Subcutaneous abdominal adipose tissue (tissue), 5 donors: ENCODE results near the gene ST6GAL1.

ENCODE experiments used
- H3K27ac ChIP-seq: one replicate; pipeline ENCODE4 v1.7.0; 2013; ENCODE audit warnings: low read depth, mild to moderate bottlenecking, inconsistent platforms, low read length, moderate library complexity
- H3K27me3 ChIP-seq, 5 donors: one replicate each; pipeline ENCODE4 v1.7.0; 2013; ENCODE audit warnings: low read length in 5 of 5, inconsistent platforms in 1 of 5; ENCODE audit not compliant: control insufficient read depth in 5 of 5, insufficient read depth in 4 of 5
- H3K36me3 ChIP-seq, 5 donors: one replicate each; pipeline ENCODE4 v1.7.0; 2013; ENCODE audit warnings: low read length in 5 of 5; ENCODE audit not compliant: control insufficient read depth in 5 of 5, insufficient read depth in 5 of 5
- H3K4me1 ChIP-seq, 5 donors: one replicate each; pipeline ENCODE4 v1.7.0; 2013; ENCODE audit warnings: low read length in 5 of 5, mild to moderate bottlenecking in 3 of 5, moderate library complexity in 1 of 5; ENCODE audit not compliant: control insufficient read depth in 5 of 5, insufficient read depth in 5 of 5
- H3K4me3 ChIP-seq, 5 donors: one replicate each; pipeline ENCODE4 v1.7.0; 2013; ENCODE audit warnings: low read length in 5 of 5, low read depth in 1 of 5
- H3K9ac ChIP-seq, 5 donors: one replicate each; pipeline ENCODE4 v1.7.0; 2013; ENCODE audit warnings: low read length in 5 of 5, mild to moderate bottlenecking in 4 of 5, moderate library complexity in 3 of 5
- H3K9me3 ChIP-seq, 5 donors: one replicate each; pipeline ENCODE4 v1.7.0; 2013; ENCODE audit warnings: low read length in 5 of 5; ENCODE audit not compliant: control insufficient read depth in 5 of 5
- donor health status: healthy.
- donor health status: healthy.
- donor health status: healthy.
- donor health status: healthy.
- donor health status: healthy.

Gene ST6GAL1

GRCh38 chr3:187098923-187099512 lies 168.7 kb downstream of the ST6GAL1 start:
- H3K9ac ChIP-seq = no peak overlapping the region
- peaks cover 0 to 2% (median 0%) of the 10 kb centered on the region in 5 donors for H3K9me3 ChIP-seq
- no peaks in the 10 kb centered on the region for H3K36me3 ChIP-seq
- H3K4me3 ChIP-seq = no peak overlapping the region
- H3K4me1 ChIP-seq = peaks cover 2 to 17% (median 15%) of the 10 kb centered on the region in 5 donors
- no peaks in the 10 kb centered on the region for H3K27me3 ChIP-seq
- no peak overlapping the region for H3K27ac ChIP-seq

GRCh38 chr3:187101184-187102072 lies 171.1 kb downstream of the ST6GAL1 start:
- H3K4me3 ChIP-seq = peak overlapping the region; percentile 56 to 68 (median 60)
- peak overlapping the region; percentile 21 to 63 (median 50) for H3K9ac ChIP-seq
- H3K4me1 ChIP-seq = peaks cover 2 to 19% (median 16%) of the 10 kb centered on the region in 5 donors
- H3K27me3 ChIP-seq = no peaks in the 10 kb centered on the region
- peaks cover 0 to 2% (median 0%) of the 10 kb centered on the region in 5 donors for H3K9me3 ChIP-seq
- H3K36me3 ChIP-seq = no peaks in the 10 kb centered on the region
- H3K27ac ChIP-seq = peak overlapping the region; percentile 44

DNA sequence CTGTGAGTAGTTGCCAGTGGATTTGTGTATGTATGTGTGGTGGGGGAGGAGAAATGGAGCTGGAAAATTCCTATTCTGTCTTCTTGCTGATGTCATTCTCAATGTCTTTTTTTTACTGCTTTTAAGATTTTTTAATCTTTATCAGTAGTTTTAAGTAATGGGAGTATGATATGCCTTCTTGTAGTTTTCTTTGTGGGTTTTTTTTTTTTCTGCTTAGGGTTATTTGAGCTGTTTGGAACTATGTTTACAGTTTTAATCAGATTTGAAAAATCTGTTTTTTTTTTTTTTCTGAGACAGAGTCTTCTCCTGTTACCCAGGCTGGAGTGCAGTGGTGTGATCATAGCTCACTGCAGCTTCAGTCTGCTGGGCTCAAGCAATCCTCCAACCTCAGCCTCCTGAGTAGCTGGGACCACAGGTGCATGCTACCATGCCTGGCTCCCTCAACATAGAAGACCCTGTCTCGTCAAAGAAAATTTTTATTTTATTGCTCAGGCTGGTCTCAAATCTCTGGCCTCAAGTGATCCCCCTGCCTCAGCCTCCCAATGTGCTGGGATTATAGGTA lies 171.8 kb downstream of the ST6GAL1 start:
- Histone ChIP-seq H3K27me3 (no peaks in the 10 kb centered on the region), H3K4me1 (peaks cover 2 to 19% (median 16%) of the 10 kb centered on the region in 5 donors), H3K27ac (peak overlapping the region; percentile 44), H3K9ac (peak overlapping the region; percentile 21 to 63 (median 50)), H3K4me3 (peak overlapping the region; percentile 56 to 68 (median 60)), H3K9me3 (no peaks in the 10 kb centered on the region), H3K36me3 (no peaks in the 10 kb centered on the region)

GRCh38 chr3:187103251-187103650 lies 172.9 kb downstream of the ST6GAL1 start:
- no peaks in the 10 kb centered on the region for H3K9me3 ChIP-seq
- H3K4me3 ChIP-seq = no peak overlapping the region
- no peaks in the 10 kb centered on the region for H3K27me3 ChIP-seq
- no peaks in the 10 kb centered on the region for H3K36me3 ChIP-seq
- peaks cover 2 to 19% (median 16%) of the 10 kb centered on the region in 5 donors for H3K4me1 ChIP-seq
- no peak overlapping the region for H3K27ac ChIP-seq
- no peak overlapping the region for H3K9ac ChIP-seq

GRCh38 chr3:187104342-187104741 lies 174.0 kb downstream of the ST6GAL1 start:
- Histone ChIP-seq H3K4me1 (peaks cover 2 to 19% (median 16%) of the 10 kb centered on the region in 5 donors), H3K9me3 (no peaks in the 10 kb centered on the region), H3K27ac (no peak overlapping the region), H3K27me3 (no peaks in the 10 kb centered on the region), H3K4me3 (no peak overlapping the region), H3K36me3 (no peaks in the 10 kb centered on the region), H3K9ac (no peak overlapping the region)

- Histone ChIP-seq H3K4me3 (peak overlapping the region in 3 of 5 donors; percentile 6 to 26 (median 20)), H3K9ac (peak overlapping the region in 1 of 5 donors; percentile 33), H3K9me3 (no peaks in the 10 kb centered on the region), H3K27me3 (no peaks in the 10 kb centered on the region), H3K27ac (no peak overlapping the region), H3K36me3 (no peaks in the 10 kb centered on the region), H3K4me1 (peaks cover 2 to 19% (median 16%) of the 10 kb centered on the region in 5 donors)
Observed at GRCh38 chr3:187104933-187105332, 174.6 kb downstream of the ST6GAL1 start.

DNA sequence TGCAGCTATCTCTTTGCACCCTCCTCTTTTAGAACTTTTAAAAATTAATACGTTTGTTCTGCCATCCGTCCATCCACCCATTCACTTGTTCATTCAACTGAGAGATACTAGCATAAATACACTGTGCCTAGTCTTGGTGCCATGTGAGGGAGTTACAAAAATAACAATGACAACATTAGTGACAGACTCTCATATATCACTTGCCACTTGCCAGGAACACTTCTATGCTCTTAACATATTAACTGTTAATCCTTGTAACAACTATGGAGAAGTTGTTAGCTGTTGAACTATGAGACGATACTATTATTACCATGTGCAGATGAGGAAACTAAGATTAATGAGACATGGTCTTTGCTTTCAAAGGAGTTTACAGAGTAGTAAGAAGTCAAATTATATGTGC lies 175.4 kb downstream of the ST6GAL1 start:
- H3K27ac ChIP-seq = no peak overlapping the region

GRCh38 chr3:187107989-187108388 lies 177.7 kb downstream of the ST6GAL1 start:
- Histone ChIP-seq H3K36me3 (no peaks in the 10 kb centered on the region), H3K4me3 (no peak overlapping the region), H3K4me1 (peaks cover 0 to 3% (median 0%) of the 10 kb centered on the region in 5 donors), H3K9ac (no peak overlapping the region), H3K27ac (no peak overlapping the region), H3K27me3 (no peaks in the 10 kb centered on the region), H3K9me3 (no peaks in the 10 kb centered on the region)

More for the DNA sequence above, 175.4 kb downstream of the ST6GAL1 start:
- no peak overlapping the region for H3K9ac ChIP-seq
- H3K4me3 ChIP-seq = no peak overlapping the region
- peaks cover 2 to 19% (median 16%) of the 10 kb centered on the region in 5 donors for H3K4me1 ChIP-seq
- H3K9me3 ChIP-seq = no peaks in the 10 kb centered on the region
- no peaks in the 10 kb centered on the region for H3K27me3 ChIP-seq
- H3K36me3 ChIP-seq = no peaks in the 10 kb centered on the region

DNA sequence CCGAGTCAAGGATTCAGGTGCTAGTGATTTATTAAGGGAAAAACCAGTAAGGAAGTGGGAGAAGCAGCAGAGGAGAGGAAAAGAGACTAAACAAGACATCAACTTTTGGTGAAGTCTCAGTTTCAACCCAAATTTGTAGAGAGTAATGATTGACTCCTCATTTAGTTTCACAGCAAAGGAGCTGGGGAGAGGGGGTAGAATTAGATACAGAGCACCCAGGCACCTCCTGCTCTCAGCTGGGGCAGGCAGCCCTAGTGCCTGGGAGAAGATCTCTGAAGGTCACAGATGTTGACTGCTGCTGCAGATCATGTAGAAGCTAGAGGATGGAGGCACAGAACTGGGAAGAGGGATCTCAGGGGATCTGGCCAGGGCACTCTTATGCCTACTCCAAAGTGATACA lies 179.8 kb downstream of the ST6GAL1 start:
- Histone ChIP-seq H3K36me3 (no peaks in the 10 kb centered on the region), H3K9ac (no peak overlapping the region), H3K9me3 (no peaks in the 10 kb centered on the region), H3K4me3 (no peak overlapping the region), H3K27ac (no peak overlapping the region), H3K4me1 (peaks cover 0 to under 1% (median 0%) of the 10 kb centered on the region in 5 donors), H3K27me3 (no peaks in the 10 kb centered on the region)
